ENCODE data around the gene NFATC1. TPM values are rescaled to one million over a fixed set of nuclear protein-coding genes. Genes with fewer than 3 reads are reported as not detected.

Gene NFATC1
- total and polyA plus RNA-seq, 2 donors = 5.4 to 23.8 TPM

DNA sequence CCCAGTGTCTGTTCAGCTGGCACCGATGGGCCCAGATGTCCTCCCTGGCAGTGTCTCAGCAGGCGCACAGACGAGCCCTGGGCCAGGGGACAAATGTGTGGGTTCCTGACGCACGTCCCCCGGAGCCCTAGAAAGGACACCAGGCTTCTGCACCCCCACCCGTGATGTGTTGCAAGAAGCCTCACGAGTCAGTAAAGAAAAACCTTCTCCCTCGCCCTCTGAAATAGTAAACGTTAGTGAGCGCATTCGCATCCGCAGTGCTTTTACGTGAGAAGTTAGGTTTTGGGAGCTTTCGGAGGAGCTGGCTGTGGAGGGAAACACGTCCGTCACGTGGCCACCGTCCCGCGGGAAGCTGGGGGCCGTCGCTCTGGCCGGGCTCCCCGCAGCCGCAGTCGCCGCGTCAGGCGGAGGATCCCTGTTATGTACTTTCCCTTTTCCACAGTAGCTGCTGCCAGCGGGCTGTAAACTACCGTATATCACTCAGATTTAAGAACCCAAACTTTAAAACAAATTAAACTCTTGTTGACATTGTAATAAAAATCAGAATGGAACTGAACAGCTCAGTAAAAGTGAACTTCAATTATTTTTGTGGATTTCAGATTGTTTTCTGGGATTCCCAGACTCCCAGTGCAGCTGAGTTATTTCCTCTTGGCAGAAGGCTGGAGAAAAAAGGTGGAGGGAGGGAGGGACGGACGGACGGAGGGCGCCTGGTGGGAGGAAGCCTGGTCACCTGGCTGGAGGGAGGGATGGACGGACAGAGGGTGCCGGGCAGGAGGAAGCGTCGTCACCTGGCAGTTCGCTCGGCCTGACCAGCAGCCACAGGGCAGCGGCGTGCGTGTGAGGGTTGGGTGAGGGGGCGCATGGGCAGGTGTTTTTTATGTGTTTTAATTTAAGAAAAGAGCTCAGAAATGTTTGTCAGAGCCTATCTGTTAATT is 112.1 kb downstream of the NFATC1 start:
- peak in 1 of 9 donors; percentile 43 for DNase-seq (ENCODE audit: low read depth in 6 of 9, low spot score in 9 of 9)
- H3K27me3 ChIP-seq (ENCODE audit: control insufficient read depth in 2 of 2, insufficient read depth in 1 of 2, low read length in 1 of 2) = peaks cover 0 to 25% of the 10 kb centered on the region in 2 donors
- 27% methylated on average over 46 of the region's 46 CpGs for WGBS
- peaks cover 24 to 34% of the 10 kb centered on the region in 2 donors for H3K4me1 ChIP-seq (ENCODE audit: control insufficient read depth in 2 of 2, insufficient read depth in 2 of 2, low read length in 2 of 2)
- peak overlapping the region; percentile 55 for H3K27ac ChIP-seq (ENCODE audit: low read depth in 1 of 2, low read length in 1 of 2)
- H3K36me3 ChIP-seq (ENCODE audit: control insufficient read depth in 2 of 2, insufficient read depth in 2 of 2, low read length in 1 of 2) = peaks cover 5 to 14% of the 10 kb centered on the region in 2 donors
- H3K4me3 ChIP-seq (ENCODE audit: low read length in 2 of 2) = peak overlapping the region; percentile 2 to 28
- peaks cover 2 to 4% of the 10 kb centered on the region in 2 donors for H3K9me3 ChIP-seq (ENCODE audit: control insufficient read depth in 2 of 2, insufficient read depth in 1 of 2, low read length in 1 of 2)

DNA sequence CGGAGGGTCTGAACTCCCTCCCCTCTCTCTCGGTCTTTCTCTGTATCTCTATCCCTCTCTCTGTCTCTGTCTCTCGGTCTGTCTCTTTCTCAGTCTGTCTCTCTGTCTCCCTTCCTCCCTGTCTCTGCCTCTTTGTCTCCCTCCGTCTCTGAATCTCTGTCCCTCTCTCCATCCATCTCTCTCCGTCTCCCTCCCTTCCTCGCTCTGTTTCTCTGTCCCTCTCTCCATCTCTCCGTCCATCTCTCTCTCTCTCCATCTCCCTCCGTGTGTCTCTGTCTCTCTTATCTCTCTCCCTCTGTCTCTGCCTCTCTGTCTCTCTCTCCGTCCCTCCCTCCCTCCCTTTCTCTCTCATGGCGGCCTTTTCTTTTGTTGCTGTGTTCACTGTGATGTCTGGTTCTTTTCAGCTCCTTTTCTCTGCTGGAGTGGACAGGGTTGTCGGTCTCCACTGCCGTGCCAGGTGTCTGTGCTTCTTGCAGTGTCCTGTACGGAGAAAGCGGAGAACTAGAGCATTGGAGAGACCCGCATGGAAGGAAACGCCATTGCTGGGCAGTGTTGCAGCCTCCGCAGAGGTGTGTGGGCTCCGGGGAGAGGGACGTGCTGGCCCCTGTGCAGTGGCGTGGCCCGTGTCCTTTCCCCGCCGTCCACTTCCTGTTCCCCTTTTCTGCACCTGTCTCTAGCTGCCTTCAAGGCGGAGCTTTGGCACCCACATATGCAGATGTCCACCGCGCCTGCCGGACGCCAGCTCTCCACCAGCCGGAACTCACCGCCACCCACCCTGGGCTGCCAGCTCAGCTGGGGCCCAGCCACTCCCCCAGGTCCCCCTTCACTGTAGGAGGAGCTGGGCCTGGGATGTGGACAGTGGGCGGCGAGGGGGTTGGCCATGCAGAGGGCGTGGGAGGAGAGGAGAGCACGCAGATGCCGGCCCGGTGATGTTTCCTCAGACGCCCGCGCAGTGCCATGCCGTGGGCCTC is 113.1 kb downstream of the NFATC1 start:
- H3K9me3 ChIP-seq (ENCODE audit: control insufficient read depth in 2 of 2, insufficient read depth in 1 of 2, low read length in 1 of 2) = peaks cover 2 to 12% of the 10 kb centered on the region in 2 donors
- peaks cover 0 to 25% of the 10 kb centered on the region in 2 donors for H3K27me3 ChIP-seq (ENCODE audit: control insufficient read depth in 2 of 2, insufficient read depth in 1 of 2, low read length in 1 of 2)
- H3K27ac ChIP-seq (ENCODE audit: low read depth in 1 of 2, low read length in 1 of 2) = no peak overlapping the region
- peaks cover 24 to 34% of the 10 kb centered on the region in 2 donors for H3K4me1 ChIP-seq (ENCODE audit: control insufficient read depth in 2 of 2, insufficient read depth in 2 of 2, low read length in 2 of 2)
- no peak for DNase-seq (ENCODE audit: low read depth in 6 of 9, low spot score in 9 of 9)
- WGBS = 83% methylated on average over 40 of the region's 40 CpGs
- H3K36me3 ChIP-seq (ENCODE audit: control insufficient read depth in 2 of 2, insufficient read depth in 2 of 2, low read length in 1 of 2) = peaks cover 7 to 17% of the 10 kb centered on the region in 2 donors
- no peak overlapping the region for H3K4me3 ChIP-seq (ENCODE audit: low read length in 2 of 2)

DNA sequence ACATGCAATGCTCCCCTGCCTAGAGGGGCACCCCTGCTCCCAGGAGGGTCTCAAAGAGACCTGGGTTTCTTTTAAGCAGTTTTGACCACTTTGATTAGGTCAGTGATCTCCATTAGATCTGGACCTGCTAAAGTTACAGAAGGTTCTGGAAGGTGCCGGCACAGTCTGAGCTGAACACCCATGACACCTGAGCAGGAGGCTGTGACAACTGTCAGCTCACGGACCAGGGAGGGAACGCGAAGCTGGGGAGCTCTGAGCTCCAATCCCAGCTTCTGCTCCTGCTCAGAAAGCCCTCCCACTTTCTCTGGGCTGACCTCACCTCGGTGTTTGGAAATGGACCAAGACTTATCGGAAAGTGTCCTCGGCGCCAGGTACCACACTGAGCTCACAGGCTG is 113.8 kb downstream of the NFATC1 start:
- peaks cover 2 to 12% of the 10 kb centered on the region in 2 donors for H3K9me3 ChIP-seq (ENCODE audit: control insufficient read depth in 2 of 2, insufficient read depth in 1 of 2, low read length in 1 of 2)
- 98% methylated on average over 8 of the region's 8 CpGs for WGBS
- DNase-seq (ENCODE audit: low read depth in 6 of 9, low spot score in 9 of 9) = no peak
- no peak overlapping the region for H3K4me3 ChIP-seq (ENCODE audit: low read length in 2 of 2)
- peaks cover 0 to 25% of the 10 kb centered on the region in 2 donors for H3K27me3 ChIP-seq (ENCODE audit: control insufficient read depth in 2 of 2, insufficient read depth in 1 of 2, low read length in 1 of 2)
- H3K4me1 ChIP-seq (ENCODE audit: control insufficient read depth in 2 of 2, insufficient read depth in 2 of 2, low read length in 2 of 2) = peaks cover 24 to 31% of the 10 kb centered on the region in 2 donors
- H3K36me3 ChIP-seq (ENCODE audit: control insufficient read depth in 2 of 2, insufficient read depth in 2 of 2, low read length in 1 of 2) = peaks cover 7 to 17% of the 10 kb centered on the region in 2 donors
- H3K27ac ChIP-seq (ENCODE audit: low read depth in 1 of 2, low read length in 1 of 2) = no peak overlapping the region

DNA sequence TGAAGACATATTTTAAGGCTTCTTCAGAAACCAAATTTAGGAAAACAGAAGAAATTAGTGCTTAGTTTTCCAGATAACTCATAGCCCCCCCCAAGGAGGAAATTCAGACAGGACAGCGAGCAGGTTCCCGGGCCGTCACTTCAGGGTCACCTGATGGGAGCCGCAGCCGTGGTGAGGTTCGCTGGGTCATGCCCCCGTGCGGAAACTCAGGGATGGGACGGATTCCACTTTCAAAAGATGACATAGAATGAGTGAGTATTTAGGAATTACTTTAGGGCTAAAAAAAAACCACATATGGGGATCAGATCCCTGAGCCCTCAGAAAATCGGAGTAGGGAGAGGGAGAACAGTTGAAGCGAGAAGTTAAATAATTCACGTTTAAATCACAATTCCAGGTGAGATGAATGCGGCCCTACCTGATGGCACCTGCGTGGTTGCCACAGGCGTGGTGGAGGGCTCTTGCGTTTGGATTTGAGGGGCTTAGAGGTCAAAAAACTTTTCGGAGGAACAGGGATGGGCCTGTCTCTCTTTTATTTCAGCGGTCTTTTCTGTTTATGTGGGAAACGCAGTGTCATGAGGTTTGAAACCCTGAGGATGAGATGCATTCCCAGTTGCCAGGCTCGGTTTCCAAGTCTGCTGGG is 114.4 kb downstream of the NFATC1 start:
- DNase-seq (ENCODE audit: low read depth in 6 of 9, low spot score in 9 of 9) = no peak
- no peak overlapping the region for H3K27ac ChIP-seq (ENCODE audit: low read depth in 1 of 2, low read length in 1 of 2)
- no peak overlapping the region for H3K4me3 ChIP-seq (ENCODE audit: low read length in 2 of 2)
- H3K9me3 ChIP-seq (ENCODE audit: control insufficient read depth in 2 of 2, insufficient read depth in 1 of 2, low read length in 1 of 2) = peaks cover 2 to 12% of the 10 kb centered on the region in 2 donors
- H3K36me3 ChIP-seq (ENCODE audit: control insufficient read depth in 2 of 2, insufficient read depth in 2 of 2, low read length in 1 of 2) = peaks cover 7 to 17% of the 10 kb centered on the region in 2 donors
- WGBS = 98% methylated on average over 20 of the region's 20 CpGs
- peaks cover 24 to 31% of the 10 kb centered on the region in 2 donors for H3K4me1 ChIP-seq (ENCODE audit: control insufficient read depth in 2 of 2, insufficient read depth in 2 of 2, low read length in 2 of 2)
- peaks cover 0 to 25% of the 10 kb centered on the region in 2 donors for H3K27me3 ChIP-seq (ENCODE audit: control insufficient read depth in 2 of 2, insufficient read depth in 1 of 2, low read length in 1 of 2)

DNA sequence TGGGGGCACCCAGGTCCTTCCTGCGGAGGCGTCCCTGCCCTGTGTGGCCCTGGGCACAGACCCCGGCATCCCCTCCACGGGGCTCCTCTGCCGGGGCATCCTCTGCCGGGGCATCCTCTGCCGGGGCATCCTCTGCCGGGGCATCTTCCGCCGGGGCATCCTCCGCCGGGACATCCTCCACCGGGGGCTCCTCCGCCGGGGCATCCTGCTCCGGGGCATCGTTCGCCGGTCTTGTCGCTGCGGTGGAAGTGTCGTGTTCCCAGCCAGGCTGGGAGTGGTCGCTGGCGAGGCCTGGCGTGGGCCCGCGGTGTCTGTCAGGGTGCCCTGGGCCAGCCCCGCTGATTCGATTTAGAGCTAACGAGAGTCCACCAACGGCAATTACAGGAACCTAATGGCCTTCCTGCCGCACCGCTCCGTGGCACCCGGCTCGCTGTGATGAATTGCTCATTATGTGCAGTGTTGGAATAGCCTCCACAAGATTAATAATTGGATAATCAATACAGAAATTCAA is 115.1 kb downstream of the NFATC1 start:
- peaks cover 0 to 25% of the 10 kb centered on the region in 2 donors for H3K27me3 ChIP-seq (ENCODE audit: control insufficient read depth in 2 of 2, insufficient read depth in 1 of 2, low read length in 1 of 2)
- H3K9me3 ChIP-seq (ENCODE audit: control insufficient read depth in 2 of 2, insufficient read depth in 1 of 2, low read length in 1 of 2) = peaks cover 2 to 12% of the 10 kb centered on the region in 2 donors
- H3K4me3 ChIP-seq (ENCODE audit: low read length in 2 of 2) = no peak overlapping the region
- H3K36me3 ChIP-seq (ENCODE audit: control insufficient read depth in 2 of 2, insufficient read depth in 2 of 2, low read length in 1 of 2) = peaks cover 7 to 17% of the 10 kb centered on the region in 2 donors
- no peak overlapping the region for H3K27ac ChIP-seq (ENCODE audit: low read depth in 1 of 2, low read length in 1 of 2)
- peaks cover 22 to 29% of the 10 kb centered on the region in 2 donors for H3K4me1 ChIP-seq (ENCODE audit: control insufficient read depth in 2 of 2, insufficient read depth in 2 of 2, low read length in 2 of 2)
- 98% methylated on average over 36 of the region's 36 CpGs for WGBS
- DNase-seq (ENCODE audit: low read depth in 6 of 9, low spot score in 9 of 9) = no peak

DNA sequence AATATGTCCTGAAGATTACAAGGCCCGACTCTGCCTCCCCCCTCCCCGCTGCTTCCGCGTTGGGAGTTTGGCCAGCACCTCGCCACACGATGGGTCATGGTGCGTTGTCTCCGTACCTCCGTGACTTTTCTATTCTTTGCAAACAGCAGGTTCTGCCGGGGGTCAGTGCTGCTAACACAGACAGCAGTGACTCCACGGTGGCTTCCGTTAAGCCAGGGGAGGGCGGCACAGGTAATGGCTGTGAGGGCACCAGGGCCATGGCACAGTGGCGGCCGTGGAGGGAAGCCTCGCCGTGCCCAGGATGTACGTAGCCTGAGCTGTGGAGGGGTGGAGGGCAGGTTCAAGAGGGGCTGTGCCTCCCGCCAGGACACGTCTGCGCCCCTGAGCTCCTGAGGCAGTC is 115.5 kb downstream of the NFATC1 start:
- 98% methylated on average over 21 of the region's 21 CpGs for WGBS
- H3K4me1 ChIP-seq (ENCODE audit: control insufficient read depth in 2 of 2, insufficient read depth in 2 of 2, low read length in 2 of 2) = peaks cover 18 to 29% of the 10 kb centered on the region in 2 donors
- DNase-seq (ENCODE audit: low read depth in 6 of 9, low spot score in 9 of 9) = no peak
- H3K9me3 ChIP-seq (ENCODE audit: control insufficient read depth in 2 of 2, insufficient read depth in 1 of 2, low read length in 1 of 2) = peaks cover 2 to 12% of the 10 kb centered on the region in 2 donors
- no peak overlapping the region for H3K4me3 ChIP-seq (ENCODE audit: low read length in 2 of 2)
- H3K27me3 ChIP-seq (ENCODE audit: control insufficient read depth in 2 of 2, insufficient read depth in 1 of 2, low read length in 1 of 2) = peaks cover 0 to 25% of the 10 kb centered on the region in 2 donors
- H3K36me3 ChIP-seq (ENCODE audit: control insufficient read depth in 2 of 2, insufficient read depth in 2 of 2, low read length in 1 of 2) = peaks cover 7 to 17% of the 10 kb centered on the region in 2 donors
- no peak overlapping the region for H3K27ac ChIP-seq (ENCODE audit: low read depth in 1 of 2, low read length in 1 of 2)

DNA sequence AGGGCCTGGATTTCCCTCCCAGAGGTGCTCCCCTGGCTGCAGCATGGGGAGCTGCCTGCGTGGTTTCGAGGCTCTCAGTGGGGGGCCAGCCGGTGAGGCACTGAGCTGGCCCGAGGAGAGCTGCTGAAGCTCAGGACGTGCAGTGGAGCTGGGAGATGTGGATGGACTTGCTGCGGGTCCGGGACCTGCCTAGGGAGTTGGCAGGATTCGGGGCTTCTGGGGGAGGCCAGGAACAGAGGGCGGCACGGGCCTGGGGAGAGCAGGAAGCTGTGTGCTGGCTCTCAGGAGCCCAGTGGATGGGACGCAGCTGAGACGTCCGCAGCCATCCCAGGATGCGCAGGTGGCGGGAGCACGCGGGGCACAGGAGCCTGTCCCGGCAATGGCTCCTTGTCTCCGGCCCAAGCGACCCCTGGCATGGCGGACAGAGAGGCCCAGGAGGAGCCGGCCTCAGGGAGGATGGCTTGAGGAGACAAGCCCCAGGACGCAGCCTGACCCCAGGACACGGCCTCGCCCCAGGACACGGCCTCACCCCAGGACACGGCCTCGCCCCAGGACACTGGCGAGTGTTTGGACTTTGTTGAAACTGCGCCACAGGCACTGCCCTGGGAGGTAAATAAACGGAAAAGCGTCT is 116.1 kb downstream of the NFATC1 start:
- no peak overlapping the region for H3K27ac ChIP-seq (ENCODE audit: low read depth in 1 of 2, low read length in 1 of 2)
- H3K4me1 ChIP-seq (ENCODE audit: control insufficient read depth in 2 of 2, insufficient read depth in 2 of 2, low read length in 2 of 2) = peaks cover 12 to 28% of the 10 kb centered on the region in 2 donors
- 94% methylated on average over 32 of the region's 32 CpGs for WGBS
- H3K27me3 ChIP-seq (ENCODE audit: control insufficient read depth in 2 of 2, insufficient read depth in 1 of 2, low read length in 1 of 2) = peaks cover 0 to 24% of the 10 kb centered on the region in 2 donors
- peaks cover 7 to 17% of the 10 kb centered on the region in 2 donors for H3K36me3 ChIP-seq (ENCODE audit: control insufficient read depth in 2 of 2, insufficient read depth in 2 of 2, low read length in 1 of 2)
- no peak overlapping the region for H3K4me3 ChIP-seq (ENCODE audit: low read length in 2 of 2)
- peaks cover 0 to 12% of the 10 kb centered on the region in 2 donors for H3K9me3 ChIP-seq (ENCODE audit: control insufficient read depth in 2 of 2, insufficient read depth in 1 of 2, low read length in 1 of 2)
- no peak for DNase-seq (ENCODE audit: low read depth in 6 of 9, low spot score in 9 of 9)
